Tibial nerve (tissue), 4 donors: ENCODE measurements around the gene RPS6KA2. TPM values are rescaled to one million over a fixed set of nuclear protein-coding genes. Genes with fewer than 3 reads are reported as not detected.

Experiments
- DNase-seq, 2 donors: peaks; one replicate each; pipeline ENCODE4 v3.0.0-alpha.2; 2019; ENCODE audit warnings: low spot score in 2 of 2
- H3K27ac ChIP-seq, 4 donors: fragments of 200-600 bp; sonication (generic) in 3 of 4; one replicate each; pipeline ENCODE4 v1.5.1; 2017 to 2019; ENCODE audit warnings: mild to moderate bottlenecking in 1 of 4
- H3K27me3 ChIP-seq, 2 donors: fragments of 200-600 bp; sonication (generic) in 1 of 2; one replicate each; pipeline versions ENCODE4 v1.5.1 to v1.6.0; 2017 to 2019
- H3K36me3 ChIP-seq, 3 donors: fragments of 200-600 bp; sonication (generic); one replicate each; pipeline ENCODE4 v1.5.1; 2018 to 2019
- H3K4me1 ChIP-seq, 4 donors: fragments of 200-600 bp; sonication (generic) in 3 of 4; one replicate each; pipeline ENCODE4 v1.5.1; 2017 to 2019
- H3K4me3 ChIP-seq, 4 donors: fragments of 200-600 bp; sonication (generic) in 3 of 4; one replicate each; pipeline ENCODE4 v1.5.1; 2017 to 2019; ENCODE audit warnings: mild to moderate bottlenecking in 1 of 4, moderate library complexity in 1 of 4
- H3K9me3 ChIP-seq, 4 donors: fragments of 200-600 bp; sonication (generic) in 3 of 4; one replicate each; pipeline ENCODE4 v1.5.1; 2017 to 2019
- EP300 ChIP-seq, 2 donors: sonication (generic); formaldehyde crosslinking; IDR thresholded peaks; one replicate each; pipeline ENCODE4 v1.6.1; 2017; ENCODE audit warnings: antibody characterized with exemption in 2 of 2, mild to moderate bottlenecking in 1 of 2
- POLR2A ChIP-seq, 2 donors: fragments of 450-650 bp; IDR thresholded peaks; one replicate each; pipeline ENCODE4 v1.6.1; 2017; ENCODE audit warnings: antibody characterized with exemption in 2 of 2, mild to moderate bottlenecking in 2 of 2, moderate library complexity in 2 of 2
- WGBS, 2 donors: methylation state at CpG; one replicate each; pipeline ENCODE4 v1.1.5; 2018; 5-methylcytosine and 5-hydroxymethylcytosine counted together
- total RNA-seq, 4 donors: library from RNA; depleted of rRNA; stranded (reverse); fragments of >200 nt; gene quantifications; one replicate each; pipeline ENCODE4 v1.1.0, GENCODE V29; 2016
- TF ChIP-seq, protein P1 (sequence below), 5 experiments: fragments of 200-600 bp in 3 of 5; fragments of 450-650 bp in 2 of 5; sonication (generic) in 3 of 5; IDR thresholded peaks; one replicate each; pipeline ENCODE4 v1.5.1; 2016 to 2019; ENCODE audit warnings: antibody characterized with exemption in 5 of 5, mild to moderate bottlenecking in 3 of 5, moderate library complexity in 2 of 5

The RPS6KA2 gene
- total RNA-seq, 4 donors from 2014 or later = 89.6 to 153 (median 103) TPM

DNA sequence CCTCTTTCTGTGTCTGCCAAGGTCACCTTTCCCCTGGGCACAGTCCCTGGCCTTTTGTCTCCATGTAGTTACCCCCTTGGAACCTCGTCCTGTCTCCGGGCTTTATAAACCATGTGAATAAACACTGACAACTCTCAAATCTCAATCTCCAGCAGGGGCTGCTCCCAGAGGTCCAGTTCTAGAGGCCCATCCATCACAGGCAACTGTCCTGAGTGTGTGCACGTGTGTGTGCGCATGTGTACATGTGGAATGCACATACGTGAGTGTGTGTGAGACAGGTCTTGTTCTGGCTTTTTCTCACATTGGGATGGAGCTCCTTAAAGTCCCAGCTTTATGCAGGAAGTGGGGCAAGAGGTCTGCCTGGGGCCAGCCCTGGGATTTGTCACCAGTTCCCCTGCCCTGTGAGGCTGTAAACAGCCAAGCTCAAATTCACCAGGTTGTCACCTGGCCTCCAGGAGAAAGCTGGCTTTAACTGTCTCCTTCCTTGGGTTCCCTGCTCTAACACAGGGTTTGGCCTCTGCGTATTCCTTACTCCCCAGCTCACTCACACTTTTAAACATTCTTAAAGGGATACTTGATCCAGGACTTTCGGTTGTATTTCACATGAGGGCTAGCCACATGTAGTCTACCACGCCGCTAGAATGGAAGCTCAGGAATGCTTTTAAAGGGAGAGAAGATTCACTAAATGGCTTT lies 83.3 kb downstream of the RPS6KA2 start:
- DNase-seq = no peak
- no peaks in the 10 kb centered on the region for H3K27me3 ChIP-seq
- TF ChIP-seq POLR2A (IDR thresholded peaks at IDR 0.05) (no peak), EP300 (IDR thresholded peaks at IDR 0.05) (no peak)
- TF ChIP-seq, protein P1, sequence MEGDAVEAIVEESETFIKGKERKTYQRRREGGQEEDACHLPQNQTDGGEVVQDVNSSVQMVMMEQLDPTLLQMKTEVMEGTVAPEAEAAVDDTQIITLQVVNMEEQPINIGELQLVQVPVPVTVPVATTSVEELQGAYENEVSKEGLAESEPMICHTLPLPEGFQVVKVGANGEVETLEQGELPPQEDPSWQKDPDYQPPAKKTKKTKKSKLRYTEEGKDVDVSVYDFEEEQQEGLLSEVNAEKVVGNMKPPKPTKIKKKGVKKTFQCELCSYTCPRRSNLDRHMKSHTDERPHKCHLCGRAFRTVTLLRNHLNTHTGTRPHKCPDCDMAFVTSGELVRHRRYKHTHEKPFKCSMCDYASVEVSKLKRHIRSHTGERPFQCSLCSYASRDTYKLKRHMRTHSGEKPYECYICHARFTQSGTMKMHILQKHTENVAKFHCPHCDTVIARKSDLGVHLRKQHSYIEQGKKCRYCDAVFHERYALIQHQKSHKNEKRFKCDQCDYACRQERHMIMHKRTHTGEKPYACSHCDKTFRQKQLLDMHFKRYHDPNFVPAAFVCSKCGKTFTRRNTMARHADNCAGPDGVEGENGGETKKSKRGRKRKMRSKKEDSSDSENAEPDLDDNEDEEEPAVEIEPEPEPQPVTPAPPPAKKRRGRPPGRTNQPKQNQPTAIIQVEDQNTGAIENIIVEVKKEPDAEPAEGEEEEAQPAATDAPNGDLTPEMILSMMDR (IDR thresholded peaks at IDR 0.05) = no peak
- 88 to 89% methylated on average over 9 of the region's 9 CpGs for whole genome bisulfite sequencing, 2 donors
- H3K4me3 ChIP-seq = no peak overlapping the region
- no peaks in the 10 kb centered on the region for H3K9me3 ChIP-seq
- H3K27ac ChIP-seq = no peak overlapping the region
- peaks cover 0 to 26% (median 3%) of the 10 kb centered on the region in 4 donors for H3K4me1 ChIP-seq
- peaks cover 0 to 36% (median 0%) of the 10 kb centered on the region in 3 donors for H3K36me3 ChIP-seq

DNA sequence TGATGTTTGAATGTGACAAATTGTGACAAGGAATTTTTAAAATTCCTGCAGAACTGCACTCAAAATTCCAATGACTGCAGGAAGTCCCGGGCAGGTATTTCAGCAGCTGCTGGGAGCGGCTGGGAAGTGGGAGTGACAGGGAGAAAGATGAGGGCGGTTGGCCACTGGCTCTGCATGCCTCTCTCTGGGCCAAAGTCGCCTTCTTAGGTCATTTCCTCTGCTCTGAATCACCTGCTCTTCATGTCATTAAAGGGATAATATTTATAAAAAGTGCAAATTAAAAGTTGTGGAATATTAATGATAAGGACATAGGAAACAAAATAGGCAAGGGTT lies 84.5 kb downstream of the RPS6KA2 start:
- Histone ChIP-seq H3K4me3 (no peak overlapping the region), H3K9me3 (no peaks in the 10 kb centered on the region), H3K27ac (no peak overlapping the region), H3K4me1 (peaks cover 0 to 26% (median 3%) of the 10 kb centered on the region in 4 donors), H3K36me3 (peaks cover 0 to 46% (median 0%) of the 10 kb centered on the region in 3 donors), H3K27me3 (no peaks in the 10 kb centered on the region)
- 52 to 60% methylated on average over 4 of the region's 4 CpGs for WGBS, 2 donors
- TF ChIP-seq, protein P1 (IDR thresholded peaks at IDR 0.05) = no peak
- no peak for TF ChIP-seq EP300 (IDR thresholded peaks at IDR 0.05)
- no peak for TF ChIP-seq POLR2A (IDR thresholded peaks at IDR 0.05)
- no peak for DNase-seq

DNA sequence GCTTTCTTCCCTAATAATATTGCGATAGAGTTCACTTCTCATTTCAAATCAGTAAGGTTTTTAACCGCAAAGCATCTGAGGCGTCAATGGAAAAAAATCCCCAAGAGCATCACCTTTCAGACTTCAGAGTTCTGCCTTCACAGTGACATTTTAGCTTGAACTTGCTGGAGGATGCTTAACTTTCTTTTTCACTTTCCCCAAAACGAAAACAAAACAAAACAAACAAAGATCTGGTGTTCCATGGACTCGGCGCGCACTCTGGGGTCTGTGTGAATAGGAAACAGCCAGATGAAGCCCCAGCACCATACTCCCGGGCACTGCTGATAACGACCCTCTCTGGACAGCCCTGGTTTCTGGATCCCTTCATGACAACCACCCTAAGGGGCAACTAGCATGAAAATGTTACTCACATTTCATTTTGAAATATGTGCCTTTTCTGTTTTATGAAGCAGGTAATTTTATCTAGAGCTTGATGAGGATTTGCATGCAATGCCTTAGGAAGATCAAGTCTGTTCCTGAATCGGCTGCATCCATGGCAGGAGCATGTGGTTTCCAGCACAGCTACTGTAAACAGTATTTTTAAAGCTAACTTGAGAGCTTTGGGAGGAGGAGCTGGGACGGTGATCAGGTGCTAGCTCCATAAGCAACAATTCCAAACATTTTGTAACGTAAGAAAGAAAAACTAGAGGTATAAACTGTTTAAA lies 85.0 kb downstream of the RPS6KA2 start:
- H3K36me3 ChIP-seq = peaks cover 0 to 46% (median 0%) of the 10 kb centered on the region in 3 donors
- DNase-seq = no peak
- peaks cover 0 to 26% (median 3%) of the 10 kb centered on the region in 4 donors for H3K4me1 ChIP-seq
- WGBS, 2 donors = 60 to 65% methylated on average over 12 of the region's 12 CpGs
- TF ChIP-seq EP300 (IDR thresholded peaks at IDR 0.05) (no peak), POLR2A (IDR thresholded peaks at IDR 0.05) (no peak)
- TF ChIP-seq, protein P1 (IDR thresholded peaks at IDR 0.05) = no peak
- H3K27ac ChIP-seq = peak overlapping the region in 2 of 4 donors; percentile 37 to 49
- no peaks in the 10 kb centered on the region for H3K27me3 ChIP-seq
- peak overlapping the region in 1 of 4 donors; percentile 22 for H3K4me3 ChIP-seq
- H3K9me3 ChIP-seq = no peaks in the 10 kb centered on the region

DNA sequence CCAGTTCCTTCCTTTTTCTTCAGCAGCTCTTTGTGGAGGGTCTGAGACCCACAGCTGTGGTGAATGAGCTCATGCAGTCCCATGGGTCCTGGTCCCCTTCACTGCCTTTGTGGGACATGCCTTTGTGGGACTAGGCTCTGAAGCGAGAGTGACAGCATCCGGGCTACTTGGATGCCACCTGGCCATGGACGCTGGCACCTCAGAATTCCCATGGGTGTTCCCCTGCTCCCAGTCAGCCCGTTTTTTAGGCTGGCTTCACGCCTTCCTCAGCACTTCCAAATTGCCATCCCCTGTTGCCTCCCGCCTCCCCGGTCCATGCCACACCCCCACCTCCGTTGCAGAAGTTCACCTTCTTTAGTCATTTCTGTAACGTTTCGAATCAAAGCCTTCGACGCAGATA lies 85.7 kb downstream of the RPS6KA2 start:
- WGBS, 2 donors = 74 to 79% methylated on average over 12 of the region's 12 CpGs
- peaks cover 0 to 26% (median 3%) of the 10 kb centered on the region in 4 donors for H3K4me1 ChIP-seq
- H3K36me3 ChIP-seq = peaks cover 0 to 46% (median 0%) of the 10 kb centered on the region in 3 donors
- H3K27me3 ChIP-seq = no peaks in the 10 kb centered on the region
- H3K27ac ChIP-seq = peak overlapping the region in 1 of 4 donors; percentile 37
- peak overlapping the region in 2 of 4 donors; percentile 7 to 22 for H3K4me3 ChIP-seq
- DNase-seq = no peak
- no peaks in the 10 kb centered on the region for H3K9me3 ChIP-seq
- TF ChIP-seq EP300 (IDR thresholded peaks at IDR 0.05) (no peak), POLR2A (IDR thresholded peaks at IDR 0.05) (no peak)
- TF ChIP-seq, protein P1 (IDR thresholded peaks at IDR 0.05) = no peak
